Neural cell (in vitro differentiated cells): ENCODE measurements around the gene KIF3B.

Experiments
- TF ChIP-seq, protein P1 (sequence below): fragments of 450-650 bp; IDR thresholded peaks from 2 replicates; pipeline ENCODE4 v1.5.1; 2014; ENCODE audit warnings: antibody characterized with exemption, mild to moderate bottlenecking, moderate library complexity; ENCODE audit not compliant: poor library complexity, severe bottlenecking
- TF ChIP-seq, protein P2 (sequence below): IDR thresholded peaks from 2 replicates; pipeline ENCODE4 v1.6.1; 2012; ENCODE audit warnings: borderline replicate concordance

DNA sequence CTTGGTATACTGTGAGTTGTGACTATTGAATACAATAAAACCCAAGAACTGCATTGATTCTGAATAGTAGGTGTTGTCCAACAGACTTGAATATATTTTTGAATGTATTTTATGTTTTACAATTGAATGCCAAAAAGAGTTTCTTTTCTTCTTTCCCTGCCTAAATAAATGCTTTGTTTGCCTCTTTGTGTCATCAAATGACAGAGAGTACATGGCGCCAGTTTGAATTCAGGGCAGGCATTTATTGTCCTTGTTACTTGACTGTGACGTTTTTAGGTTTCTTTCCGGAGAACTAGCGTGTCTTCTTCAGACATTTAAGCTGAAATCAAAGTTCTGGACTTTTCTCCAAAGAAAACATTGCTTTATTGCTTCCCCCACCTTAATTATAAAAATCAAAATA is 16.6 kb downstream of the KIF3B start:
- TF ChIP-seq, protein P1, sequence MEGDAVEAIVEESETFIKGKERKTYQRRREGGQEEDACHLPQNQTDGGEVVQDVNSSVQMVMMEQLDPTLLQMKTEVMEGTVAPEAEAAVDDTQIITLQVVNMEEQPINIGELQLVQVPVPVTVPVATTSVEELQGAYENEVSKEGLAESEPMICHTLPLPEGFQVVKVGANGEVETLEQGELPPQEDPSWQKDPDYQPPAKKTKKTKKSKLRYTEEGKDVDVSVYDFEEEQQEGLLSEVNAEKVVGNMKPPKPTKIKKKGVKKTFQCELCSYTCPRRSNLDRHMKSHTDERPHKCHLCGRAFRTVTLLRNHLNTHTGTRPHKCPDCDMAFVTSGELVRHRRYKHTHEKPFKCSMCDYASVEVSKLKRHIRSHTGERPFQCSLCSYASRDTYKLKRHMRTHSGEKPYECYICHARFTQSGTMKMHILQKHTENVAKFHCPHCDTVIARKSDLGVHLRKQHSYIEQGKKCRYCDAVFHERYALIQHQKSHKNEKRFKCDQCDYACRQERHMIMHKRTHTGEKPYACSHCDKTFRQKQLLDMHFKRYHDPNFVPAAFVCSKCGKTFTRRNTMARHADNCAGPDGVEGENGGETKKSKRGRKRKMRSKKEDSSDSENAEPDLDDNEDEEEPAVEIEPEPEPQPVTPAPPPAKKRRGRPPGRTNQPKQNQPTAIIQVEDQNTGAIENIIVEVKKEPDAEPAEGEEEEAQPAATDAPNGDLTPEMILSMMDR, result no peak
- TF ChIP-seq, protein P2, sequence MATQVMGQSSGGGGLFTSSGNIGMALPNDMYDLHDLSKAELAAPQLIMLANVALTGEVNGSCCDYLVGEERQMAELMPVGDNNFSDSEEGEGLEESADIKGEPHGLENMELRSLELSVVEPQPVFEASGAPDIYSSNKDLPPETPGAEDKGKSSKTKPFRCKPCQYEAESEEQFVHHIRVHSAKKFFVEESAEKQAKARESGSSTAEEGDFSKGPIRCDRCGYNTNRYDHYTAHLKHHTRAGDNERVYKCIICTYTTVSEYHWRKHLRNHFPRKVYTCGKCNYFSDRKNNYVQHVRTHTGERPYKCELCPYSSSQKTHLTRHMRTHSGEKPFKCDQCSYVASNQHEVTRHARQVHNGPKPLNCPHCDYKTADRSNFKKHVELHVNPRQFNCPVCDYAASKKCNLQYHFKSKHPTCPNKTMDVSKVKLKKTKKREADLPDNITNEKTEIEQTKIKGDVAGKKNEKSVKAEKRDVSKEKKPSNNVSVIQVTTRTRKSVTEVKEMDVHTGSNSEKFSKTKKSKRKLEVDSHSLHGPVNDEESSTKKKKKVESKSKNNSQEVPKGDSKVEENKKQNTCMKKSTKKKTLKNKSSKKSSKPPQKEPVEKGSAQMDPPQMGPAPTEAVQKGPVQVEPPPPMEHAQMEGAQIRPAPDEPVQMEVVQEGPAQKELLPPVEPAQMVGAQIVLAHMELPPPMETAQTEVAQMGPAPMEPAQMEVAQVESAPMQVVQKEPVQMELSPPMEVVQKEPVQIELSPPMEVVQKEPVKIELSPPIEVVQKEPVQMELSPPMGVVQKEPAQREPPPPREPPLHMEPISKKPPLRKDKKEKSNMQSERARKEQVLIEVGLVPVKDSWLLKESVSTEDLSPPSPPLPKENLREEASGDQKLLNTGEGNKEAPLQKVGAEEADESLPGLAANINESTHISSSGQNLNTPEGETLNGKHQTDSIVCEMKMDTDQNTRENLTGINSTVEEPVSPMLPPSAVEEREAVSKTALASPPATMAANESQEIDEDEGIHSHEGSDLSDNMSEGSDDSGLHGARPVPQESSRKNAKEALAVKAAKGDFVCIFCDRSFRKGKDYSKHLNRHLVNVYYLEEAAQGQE, result no peak
